Measurements from ENCODE around the gene FOXI1.

The FOXI1 gene

GRCh38 chr5:170148430-170149205 is 42.9 kb downstream of the FOXI1 start:
- no peak for TF ChIP-seq SIN3A (IDR thresholded peaks at IDR 0.05; ENCODE audit: borderline replicate concordance, insufficient read depth, low read length)
- TF ChIP-seq POLR2AphosphoS5 (IDR thresholded peaks at IDR 0.05; ENCODE audit: low read depth, low read length): no peak
- TF ChIP-seq FOXP2 (optimal IDR thresholded peaks at IDR 0.05; ENCODE audit: borderline replicate concordance, extremely low read depth, extremely low read length, insufficient read depth): no peak
- TF ChIP-seq TAF1 (IDR thresholded peaks at IDR 0.05; ENCODE audit: borderline replicate concordance, insufficient read depth, low read length): no peak
- TF ChIP-seq, protein P1, sequence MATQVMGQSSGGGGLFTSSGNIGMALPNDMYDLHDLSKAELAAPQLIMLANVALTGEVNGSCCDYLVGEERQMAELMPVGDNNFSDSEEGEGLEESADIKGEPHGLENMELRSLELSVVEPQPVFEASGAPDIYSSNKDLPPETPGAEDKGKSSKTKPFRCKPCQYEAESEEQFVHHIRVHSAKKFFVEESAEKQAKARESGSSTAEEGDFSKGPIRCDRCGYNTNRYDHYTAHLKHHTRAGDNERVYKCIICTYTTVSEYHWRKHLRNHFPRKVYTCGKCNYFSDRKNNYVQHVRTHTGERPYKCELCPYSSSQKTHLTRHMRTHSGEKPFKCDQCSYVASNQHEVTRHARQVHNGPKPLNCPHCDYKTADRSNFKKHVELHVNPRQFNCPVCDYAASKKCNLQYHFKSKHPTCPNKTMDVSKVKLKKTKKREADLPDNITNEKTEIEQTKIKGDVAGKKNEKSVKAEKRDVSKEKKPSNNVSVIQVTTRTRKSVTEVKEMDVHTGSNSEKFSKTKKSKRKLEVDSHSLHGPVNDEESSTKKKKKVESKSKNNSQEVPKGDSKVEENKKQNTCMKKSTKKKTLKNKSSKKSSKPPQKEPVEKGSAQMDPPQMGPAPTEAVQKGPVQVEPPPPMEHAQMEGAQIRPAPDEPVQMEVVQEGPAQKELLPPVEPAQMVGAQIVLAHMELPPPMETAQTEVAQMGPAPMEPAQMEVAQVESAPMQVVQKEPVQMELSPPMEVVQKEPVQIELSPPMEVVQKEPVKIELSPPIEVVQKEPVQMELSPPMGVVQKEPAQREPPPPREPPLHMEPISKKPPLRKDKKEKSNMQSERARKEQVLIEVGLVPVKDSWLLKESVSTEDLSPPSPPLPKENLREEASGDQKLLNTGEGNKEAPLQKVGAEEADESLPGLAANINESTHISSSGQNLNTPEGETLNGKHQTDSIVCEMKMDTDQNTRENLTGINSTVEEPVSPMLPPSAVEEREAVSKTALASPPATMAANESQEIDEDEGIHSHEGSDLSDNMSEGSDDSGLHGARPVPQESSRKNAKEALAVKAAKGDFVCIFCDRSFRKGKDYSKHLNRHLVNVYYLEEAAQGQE (IDR thresholded peaks at IDR 0.05; ENCODE audit: insufficient read depth in 1 of 2, low read depth in 2 of 2, low read length in 2 of 2): no peak

DNA sequence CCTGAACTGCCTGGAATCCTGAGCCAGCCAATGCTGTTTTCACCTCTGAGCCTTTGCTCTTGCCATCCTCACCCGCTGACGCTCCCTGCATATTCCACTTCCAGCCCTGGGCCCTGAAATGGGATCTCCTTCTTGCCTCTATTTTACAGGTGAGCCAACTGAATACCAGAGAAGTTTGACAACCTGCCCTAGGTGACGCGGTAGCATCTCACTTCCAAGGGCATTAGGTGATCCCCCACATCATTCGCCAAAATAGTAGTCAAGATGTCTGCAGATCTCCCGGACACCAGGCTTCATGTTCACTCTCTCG is 43.5 kb downstream of the FOXI1 start:
- TF ChIP-seq SIN3A (IDR thresholded peaks at IDR 0.05; ENCODE audit: borderline replicate concordance, insufficient read depth, low read length): no peak
- TF ChIP-seq, protein P1 (IDR thresholded peaks at IDR 0.05; ENCODE audit: insufficient read depth in 1 of 2, low read depth in 2 of 2, low read length in 2 of 2): no peak
- TF ChIP-seq FOXP2 (optimal IDR thresholded peaks at IDR 0.05; ENCODE audit: borderline replicate concordance, extremely low read depth, extremely low read length, insufficient read depth): no peak
- TF ChIP-seq TAF1 (IDR thresholded peaks at IDR 0.05; ENCODE audit: borderline replicate concordance, insufficient read depth, low read length): no peak

GRCh38 chr5:170150713-170151096 is 45.0 kb downstream of the FOXI1 start:
- TF ChIP-seq SIN3A (IDR thresholded peaks at IDR 0.05; ENCODE audit: borderline replicate concordance, insufficient read depth, low read length): no peak
- no peak for TF ChIP-seq POLR2AphosphoS5 (IDR thresholded peaks at IDR 0.05; ENCODE audit: low read depth, low read length)
- TF ChIP-seq TAF1 (IDR thresholded peaks at IDR 0.05; ENCODE audit: borderline replicate concordance, insufficient read depth, low read length): no peak
- TF ChIP-seq, protein P1 (IDR thresholded peaks at IDR 0.05; ENCODE audit: insufficient read depth in 1 of 2, low read depth in 2 of 2, low read length in 2 of 2): no peak
- no peak for TF ChIP-seq FOXP2 (optimal IDR thresholded peaks at IDR 0.05; ENCODE audit: borderline replicate concordance, extremely low read depth, extremely low read length, insufficient read depth)

- TF ChIP-seq POLR2AphosphoS5 (IDR thresholded peaks at IDR 0.05; ENCODE audit: low read depth, low read length) (no peak), TAF1 (IDR thresholded peaks at IDR 0.05; ENCODE audit: borderline replicate concordance, insufficient read depth, low read length) (no peak), SIN3A (IDR thresholded peaks at IDR 0.05; ENCODE audit: borderline replicate concordance, insufficient read depth, low read length) (no peak), FOXP2 (optimal IDR thresholded peaks at IDR 0.05; ENCODE audit: borderline replicate concordance, extremely low read depth, extremely low read length, insufficient read depth) (no peak)
- TF ChIP-seq, protein P1 (IDR thresholded peaks at IDR 0.05; ENCODE audit: insufficient read depth in 1 of 2, low read depth in 2 of 2, low read length in 2 of 2): no peak
Measured at GRCh38 chr5:170151097-170151831, 45.6 kb downstream of the FOXI1 start.
